Measurements from ENCODE around the gene RDH5. TPM values are rescaled to one million over a fixed set of nuclear protein-coding genes. Genes with fewer than 3 reads are reported as not detected.

RDH5 gene, protein sequence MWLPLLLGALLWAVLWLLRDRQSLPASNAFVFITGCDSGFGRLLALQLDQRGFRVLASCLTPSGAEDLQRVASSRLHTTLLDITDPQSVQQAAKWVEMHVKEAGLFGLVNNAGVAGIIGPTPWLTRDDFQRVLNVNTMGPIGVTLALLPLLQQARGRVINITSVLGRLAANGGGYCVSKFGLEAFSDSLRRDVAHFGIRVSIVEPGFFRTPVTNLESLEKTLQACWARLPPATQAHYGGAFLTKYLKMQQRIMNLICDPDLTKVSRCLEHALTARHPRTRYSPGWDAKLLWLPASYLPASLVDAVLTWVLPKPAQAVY
- 1.2 and 2.8 TPM in 2 replicates for total RNA-seq

GRCh38 chr12:55720071-55720564 is at the start of gene RDH5:
Gene RDH5, plus strand, starts transcription at chr12:55720393. Its CDS starts 792 bp downstream, at chr12:55721185.

DNA sequence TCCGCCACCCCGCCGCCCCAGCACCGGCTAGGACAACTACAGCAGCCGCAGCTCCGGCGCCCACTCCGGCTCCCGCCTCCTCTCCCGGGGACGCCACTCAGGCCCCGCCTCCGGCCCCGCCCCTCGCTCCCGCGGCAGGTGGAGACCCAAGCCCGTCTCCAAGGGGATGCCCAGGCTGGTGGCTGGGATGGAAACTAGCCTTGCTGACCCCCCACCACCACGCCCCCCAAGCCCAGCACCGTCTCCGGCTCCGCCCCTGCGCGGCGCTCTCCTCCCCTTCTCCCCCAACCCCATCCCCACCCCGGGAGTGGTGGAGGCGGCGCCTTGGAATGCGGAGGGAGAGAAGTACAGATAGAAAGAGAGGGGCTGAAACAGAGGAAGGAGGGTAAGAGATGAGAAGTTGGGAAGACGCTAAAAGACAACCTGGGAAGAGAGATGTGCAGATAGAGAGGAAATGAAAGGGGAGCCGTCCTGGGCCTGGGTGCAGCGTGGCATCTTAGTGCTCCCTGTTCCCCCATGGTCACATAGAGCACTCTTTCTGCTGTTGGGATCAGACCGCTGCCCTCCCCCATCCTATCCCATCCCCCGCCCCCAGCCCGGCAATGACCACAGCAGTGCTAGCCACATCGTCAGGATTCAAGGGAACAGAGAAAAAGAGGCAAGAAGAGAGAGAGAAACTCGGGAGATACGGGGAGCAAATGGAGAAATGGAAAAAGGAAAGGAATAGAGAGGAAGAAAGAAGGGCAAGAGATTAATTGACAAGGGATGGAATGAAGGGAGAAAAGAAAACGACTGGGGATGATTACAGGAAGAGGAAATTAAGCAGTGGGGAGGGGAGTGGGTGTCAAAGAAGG is 12.1 kb upstream of the RDH5 start, which contains the start of gene ITGA7:
ITGA7 (minus strand) TSS at position 64 of the 854 bp plus-strand sequence. CDS start 222 bp downstream, outside the sequence.

DNA sequence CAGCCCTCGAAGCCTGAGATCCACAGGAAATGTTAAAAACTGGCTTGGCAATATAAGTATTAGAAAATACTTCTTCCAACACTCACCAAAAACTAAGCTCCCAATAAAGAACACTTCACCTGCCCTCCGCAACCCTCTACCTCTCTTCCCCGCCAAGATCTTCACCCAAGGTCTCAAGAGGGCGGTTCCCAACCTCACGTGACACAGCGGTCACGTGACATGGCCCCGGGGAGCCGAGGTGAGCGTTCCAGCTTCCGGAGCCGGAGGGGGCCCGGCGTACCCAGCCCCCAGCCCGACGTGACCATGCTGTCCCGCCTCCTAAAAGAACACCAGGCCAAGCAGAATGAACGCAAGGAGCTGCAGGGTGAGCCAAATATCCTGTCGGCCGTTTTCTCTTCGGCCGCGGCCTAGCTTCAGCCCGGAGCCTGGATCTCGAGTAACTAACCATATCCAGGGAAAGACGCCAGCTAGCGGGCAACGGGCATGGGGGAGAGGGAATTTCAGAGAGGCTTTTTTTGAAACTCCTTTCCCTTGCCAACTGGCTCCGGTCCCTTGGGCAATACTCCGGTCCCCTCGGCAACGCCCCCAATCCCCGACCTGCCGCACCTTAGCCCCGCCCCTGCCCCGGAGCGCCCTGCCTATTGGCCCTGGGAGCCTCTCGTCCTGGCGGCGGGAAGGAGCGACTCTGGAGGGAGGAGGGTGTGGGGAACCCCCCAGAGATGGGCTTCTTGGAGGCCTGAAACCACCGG is 4.2 kb upstream of the RDH5 start, which contains the start of gene BLOC1S1:
BLOC1S1 (plus strand) TSS at position 214 of the 749 bp plus-strand sequence; CDS start at position 220, 6 bp downstream.

GRCh38 chr12:55728939-55729818 is 9.0 kb downstream of the RDH5 start, which contains the start of gene CD63:
Gene CD63, minus strand, starts transcription at chr12:55729009. Its CDS starts 668 bp downstream, at chr12:55728341.

DNA sequence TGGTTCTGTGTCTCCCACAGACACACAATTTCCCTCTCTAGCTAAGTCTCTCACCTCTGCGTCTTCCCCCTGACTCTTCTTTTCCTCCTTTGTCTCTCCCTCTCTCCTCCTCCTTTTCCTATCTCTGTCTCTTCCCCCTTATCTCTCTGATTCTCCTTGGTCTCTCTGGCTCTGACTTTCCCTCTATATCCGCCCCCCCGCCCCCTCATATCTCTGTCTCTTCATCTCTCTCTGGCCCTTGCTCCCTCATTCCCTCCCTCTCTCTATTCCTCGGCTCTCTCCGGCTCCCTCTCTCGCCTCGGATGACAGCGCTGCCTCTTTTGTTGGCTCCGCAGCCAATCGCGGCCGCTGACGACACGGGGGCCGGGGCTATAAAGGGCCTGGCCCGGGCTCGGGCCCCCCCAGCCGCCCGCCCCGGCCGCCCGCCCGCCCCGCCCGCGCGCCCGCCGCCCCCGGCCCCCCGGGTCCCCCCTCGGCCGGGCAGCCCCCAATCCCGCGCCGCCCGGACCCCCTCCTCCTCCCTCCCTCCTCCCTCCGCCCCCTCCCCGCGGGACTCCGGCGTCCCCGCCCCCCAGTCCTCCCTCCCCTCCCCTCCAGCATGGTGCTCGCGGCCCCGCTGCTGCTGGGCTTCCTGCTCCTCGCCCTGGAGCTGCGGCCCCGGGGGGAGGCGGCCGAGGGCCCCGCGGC is 22.7 kb downstream of the RDH5 start, which contains the start of gene GDF11:
GDF11 (plus strand) TSS at position 404 of the 687 bp plus-strand sequence; CDS start at position 599, 195 bp downstream.

Other genes starting within 250 kb of the RDH5 start
- gene OR6C68, start 228.0 kb upstream of the RDH5 start, total RNA-seq: not detected in 2 replicates
- gene OR6C4, start 170.8 kb upstream of the RDH5 start, total RNA-seq: not detected in 2 replicates
- not detected in 2 replicates for gene OR2AP1, start 147.9 kb upstream of the RDH5 start, total RNA-seq
- not detected in 2 replicates for gene OR10P1, start 83.5 kb upstream of the RDH5 start, total RNA-seq
- 0.09 and 1.0 TPM in 2 replicates for gene ITGA7, start 12.5 kb upstream of the RDH5 start, total RNA-seq
- 58.2 and 71.6 TPM in 2 replicates for gene BLOC1S1, start 4.3 kb upstream of the RDH5 start, total RNA-seq
- gene CD63, start 8.6 kb downstream of the RDH5 start, total RNA-seq: 1,637 and 1,643 TPM in 2 replicates
- 2.8 and 3.3 TPM in 2 replicates for gene GDF11, start 22.7 kb downstream of the RDH5 start, total RNA-seq
- gene SARNP, start 97.3 kb downstream of the RDH5 start, total RNA-seq: 96.7 and 98.7 TPM in 2 replicates
- 33.3 and 35.9 TPM in 2 replicates for gene ORMDL2, start 97.6 kb downstream of the RDH5 start, total RNA-seq
- 48.8 and 53.6 TPM in 2 replicates for gene DNAJC14, start 109.2 kb downstream of the RDH5 start, total RNA-seq
- 0.27 and 2.6 TPM in 2 replicates for gene MMP19, start 122.5 kb downstream of the RDH5 start, total RNA-seq
- gene PYM1, start 207.5 kb downstream of the RDH5 start, total RNA-seq: 28.1 and 31.4 TPM in 2 replicates
- gene DGKA, start 210.8 kb downstream of the RDH5 start, total RNA-seq: 29.1 and 42.0 TPM in 2 replicates
- 0.19 and 0.27 TPM in 2 replicates for gene PMEL, start 245.6 kb downstream of the RDH5 start, total RNA-seq
- 16.0 and 22.1 TPM in 2 replicates for gene CDK2, start 246.4 kb downstream of the RDH5 start, total RNA-seq

Data from endothelial cell of coronary artery (primary cell).